SU-DHL-6 (cell line): ENCODE measurements around the gene MGAT5B.

ENCODE experiments used
- H2AFZ ChIP-seq: fragments of 200-600 bp; sonication (generic); 2 replicates; pipeline ENCODE4 v1.6.1; 2014; ENCODE audit warnings: low read depth, mild to moderate bottlenecking, moderate library complexity, mixed read lengths, antibody characterized with exemption, low read length; ENCODE audit not compliant: severe bottlenecking
- H3F3A ChIP-seq: fragments of 200-600 bp; shearing (Covaris generic); 2 replicates; pipeline ENCODE4 v1.6.0; 2016; ENCODE audit warnings: antibody characterized with exemption, mild to moderate bottlenecking; ENCODE audit not compliant: insufficient read depth
- H3K27ac ChIP-seq: fragments of 200-600 bp; sonication (generic); 2 replicates; pipeline ENCODE4 v1.5.1; 2016; ENCODE audit warnings: low read depth, mild to moderate bottlenecking, low read length, moderate library complexity, mixed read lengths
- H3K27me3 ChIP-seq: fragments of 200-600 bp; sonication (generic), shearing (Covaris generic); 2 replicates; pipeline ENCODE4 v1.6.0; 2014; ENCODE audit warnings: mild to moderate bottlenecking, low read length
- H3K36me3 ChIP-seq: fragments of 200-600 bp; sonication (generic); 2 replicates; pipeline ENCODE4 v1.6.1; 2014; ENCODE audit warnings: mild to moderate bottlenecking, low read length, mixed read lengths
- H3K4me2 ChIP-seq: fragments of 300-600, 200-600 bp; shearing (Covaris generic), sonication (generic); 2 replicates; pipeline ENCODE4 v1.6.0; 2014; ENCODE audit warnings: low read length, low read depth, mild to moderate bottlenecking; ENCODE audit not compliant: poor library complexity, severe bottlenecking
- H3K4me3 ChIP-seq: fragments of 200-600 bp; sonication (generic); 2 replicates; pipeline ENCODE4 v1.5.1; 2014; ENCODE audit warnings: antibody characterized with exemption, low read length, mild to moderate bottlenecking, mixed read lengths; ENCODE audit not compliant: insufficient read depth, poor library complexity, severe bottlenecking
- H3K79me2 ChIP-seq: fragments of 200-600 bp; sonication (generic); 2 replicates; pipeline ENCODE4 v1.6.1; 2014; ENCODE audit warnings: mild to moderate bottlenecking, low read length, moderate library complexity; ENCODE audit not compliant: insufficient read depth
- H3K9ac ChIP-seq: fragments of 200-600 bp; sonication (generic); 2 replicates; pipeline ENCODE4 v1.7.0; 2014; ENCODE audit warnings: mild to moderate bottlenecking, low read length
- H3K9me2 ChIP-seq: fragments of 200-600 bp; sonication (generic); replicated peaks from 2 replicates; pipeline ENCODE4 v1.6.1; 2014; ENCODE audit warnings: low read length; ENCODE audit not compliant: insufficient read depth
- H3K9me3 ChIP-seq: fragments of 200-600 bp; sonication (generic); 2 replicates; pipeline ENCODE4 v1.6.1; 2014; ENCODE audit warnings: low read length, mixed read lengths; ENCODE audit not compliant: insufficient read depth
- H4K20me1 ChIP-seq: fragments of 200-600 bp; sonication (generic); 2 replicates; pipeline ENCODE4 v1.6.1; 2014; ENCODE audit warnings: low read depth, mild to moderate bottlenecking, antibody characterized with exemption, low read length, moderate library complexity, mixed read lengths
- EZH2phosphoT487 ChIP-seq: fragments of 200-600 bp; sonication (generic), shearing (Covaris generic); conservative IDR thresholded peaks from 2 replicates; pipeline ENCODE4 v1.6.1; 2018; ENCODE audit warnings: mild to moderate bottlenecking, antibody characterized with exemption, low read length, moderate library complexity, mixed read lengths
- TF ChIP-seq, protein P1 (sequence below): fragments of 200-600 bp; sonication (generic); IDR thresholded peaks from one replicate; pipeline ENCODE4 v1.5.1; 2017; ENCODE audit warnings: antibody characterized with exemption, mild to moderate bottlenecking, low read length, moderate library complexity; ENCODE audit not compliant: insufficient read depth, poor library complexity, severe bottlenecking

MGAT5B gene

DNA sequence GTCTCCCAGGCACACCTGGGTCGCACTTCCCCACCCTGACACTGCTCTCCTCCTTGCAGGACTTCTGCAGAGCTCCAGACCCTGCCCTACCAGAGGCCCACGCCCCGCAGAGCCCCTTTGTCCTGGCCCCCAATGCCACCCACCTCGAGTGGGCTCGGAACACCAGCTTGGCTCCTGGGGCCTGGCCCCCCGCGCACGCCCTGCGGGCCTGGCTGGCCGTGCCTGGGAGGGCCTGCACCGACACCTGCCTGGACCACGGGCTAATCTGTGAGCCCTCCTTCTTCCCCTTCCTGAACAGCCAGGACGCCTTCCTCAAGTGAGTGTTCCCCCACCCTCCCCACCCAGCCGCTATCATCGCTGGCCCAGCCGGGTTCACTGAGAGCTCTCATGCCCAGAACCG lies 79.6 kb downstream of the MGAT5B start:
- H3K79me2 ChIP-seq = no peaks in the 10 kb centered on the region
- H3K9me2 ChIP-seq = no peaks in the 10 kb centered on the region
- no peak for TF ChIP-seq EZH2phosphoT487
- TF ChIP-seq, protein P1, sequence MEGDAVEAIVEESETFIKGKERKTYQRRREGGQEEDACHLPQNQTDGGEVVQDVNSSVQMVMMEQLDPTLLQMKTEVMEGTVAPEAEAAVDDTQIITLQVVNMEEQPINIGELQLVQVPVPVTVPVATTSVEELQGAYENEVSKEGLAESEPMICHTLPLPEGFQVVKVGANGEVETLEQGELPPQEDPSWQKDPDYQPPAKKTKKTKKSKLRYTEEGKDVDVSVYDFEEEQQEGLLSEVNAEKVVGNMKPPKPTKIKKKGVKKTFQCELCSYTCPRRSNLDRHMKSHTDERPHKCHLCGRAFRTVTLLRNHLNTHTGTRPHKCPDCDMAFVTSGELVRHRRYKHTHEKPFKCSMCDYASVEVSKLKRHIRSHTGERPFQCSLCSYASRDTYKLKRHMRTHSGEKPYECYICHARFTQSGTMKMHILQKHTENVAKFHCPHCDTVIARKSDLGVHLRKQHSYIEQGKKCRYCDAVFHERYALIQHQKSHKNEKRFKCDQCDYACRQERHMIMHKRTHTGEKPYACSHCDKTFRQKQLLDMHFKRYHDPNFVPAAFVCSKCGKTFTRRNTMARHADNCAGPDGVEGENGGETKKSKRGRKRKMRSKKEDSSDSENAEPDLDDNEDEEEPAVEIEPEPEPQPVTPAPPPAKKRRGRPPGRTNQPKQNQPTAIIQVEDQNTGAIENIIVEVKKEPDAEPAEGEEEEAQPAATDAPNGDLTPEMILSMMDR = no peak

DNA sequence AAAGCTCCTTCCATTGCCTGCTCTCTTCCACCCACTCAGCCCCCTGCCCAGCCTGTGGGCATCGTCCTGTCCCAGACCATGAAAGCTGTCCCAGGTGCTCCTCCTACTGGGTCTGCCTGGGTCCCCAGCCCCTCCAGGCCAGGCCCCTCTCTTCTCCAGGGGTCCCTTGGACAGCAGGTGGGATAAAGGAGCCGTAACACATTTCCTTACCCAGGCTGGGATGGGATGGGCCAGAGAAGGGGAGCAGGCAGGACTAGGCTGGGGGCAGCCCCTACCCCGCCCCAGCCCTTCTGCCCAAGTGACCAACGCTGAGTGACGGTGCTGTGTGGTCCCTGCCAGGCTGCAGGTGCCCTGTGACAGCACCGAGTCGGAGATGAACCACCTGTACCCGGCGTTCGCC lies 80.1 kb downstream of the MGAT5B start:
- H2AFZ ChIP-seq = no peak overlapping the region
- no peak overlapping the region for H3K27ac ChIP-seq
- H4K20me1 ChIP-seq = no peaks in the 10 kb centered on the region
- H3K4me3 ChIP-seq = no peak overlapping the region
- TF ChIP-seq, protein P1 = no peak
- H3K9ac ChIP-seq = no peak overlapping the region
- H3K36me3 ChIP-seq = no peaks in the 10 kb centered on the region
- H3K4me2 ChIP-seq = no peak overlapping the region
- no peaks in the 10 kb centered on the region for H3K79me2 ChIP-seq
- no peaks in the 10 kb centered on the region for H3F3A ChIP-seq
- no peaks in the 10 kb centered on the region for H3K27me3 ChIP-seq
- no peaks in the 10 kb centered on the region for H3K9me2 ChIP-seq
- H3K9me3 ChIP-seq = no peaks in the 10 kb centered on the region

More for the DNA sequence above, 79.6 kb downstream of the MGAT5B start:
- Histone ChIP-seq H2AFZ (no peak overlapping the region), H3K9me3 (no peaks in the 10 kb centered on the region), H3K4me3 (no peak overlapping the region), H3K36me3 (no peaks in the 10 kb centered on the region), H3K27me3 (no peaks in the 10 kb centered on the region), H4K20me1 (no peaks in the 10 kb centered on the region), H3F3A (no peaks in the 10 kb centered on the region), H3K4me2 (no peak overlapping the region), H3K9ac (no peak overlapping the region), H3K27ac (no peak overlapping the region)

DNA sequence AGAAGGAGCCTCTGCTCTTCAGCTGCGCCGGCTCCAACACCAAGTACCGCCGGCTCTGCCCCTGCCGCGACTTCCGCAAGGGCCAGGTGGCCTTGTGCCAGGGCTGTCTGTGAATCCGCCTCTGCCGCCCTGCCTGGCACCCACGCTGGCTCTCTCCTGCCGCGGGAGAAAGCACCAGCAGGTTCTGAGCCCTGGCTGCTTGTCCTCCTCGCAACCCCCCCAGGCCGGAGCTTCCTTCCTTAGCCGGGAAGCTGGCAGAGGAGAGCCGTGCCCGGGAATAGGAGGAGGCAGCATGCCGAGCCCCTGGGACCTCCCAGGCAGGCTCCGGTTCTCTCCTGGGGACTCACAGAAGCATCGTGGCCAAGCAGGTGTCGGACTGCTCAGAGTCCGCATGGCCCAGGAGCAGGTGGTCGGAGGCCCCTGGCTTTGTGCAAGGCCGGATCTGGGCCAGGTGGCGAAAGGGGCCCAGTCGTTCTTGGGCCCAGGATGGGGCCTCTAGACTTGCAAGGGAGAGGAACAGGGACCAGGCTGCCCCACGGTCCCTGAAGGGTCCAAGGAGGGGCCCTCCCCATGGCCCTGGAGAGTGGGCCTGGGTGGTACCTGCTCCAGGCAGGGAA lies 80.6 kb downstream of the MGAT5B start:
- Histone ChIP-seq H3K9me2 (no peaks in the 10 kb centered on the region), H3K9me3 (no peaks in the 10 kb centered on the region), H3F3A (no peaks in the 10 kb centered on the region), H3K27ac (no peak overlapping the region), H3K79me2 (no peaks in the 10 kb centered on the region), H4K20me1 (no peaks in the 10 kb centered on the region), H3K9ac (no peak overlapping the region), H3K4me3 (no peak overlapping the region), H3K4me2 (no peak overlapping the region), H3K27me3 (no peaks in the 10 kb centered on the region), H2AFZ (no peak overlapping the region), H3K36me3 (no peaks in the 10 kb centered on the region)
- TF ChIP-seq, protein P1 = no peak
- TF ChIP-seq EZH2phosphoT487 = no peak
